HG03196 (cell line): ENCODE results near the gene KRT71.
"Not testable (repeated sequence)": the region's sequence is repeated elsewhere in the genome, so short reads cannot be mapped to it uniquely, and the experiment has no call there.

Experiments
- ATAC-seq: cut with Tn5 transposase; IDR thresholded peaks from one replicate; pipeline ENCODE4 v1.9.1; 2021; ENCODE audit not compliant: unreplicated experiment

KRT71 gene

GRCh38 chr12:52522346-52523011, 30.5 kb downstream of the KRT71 start:
- ATAC-seq, result no peak

DNA sequence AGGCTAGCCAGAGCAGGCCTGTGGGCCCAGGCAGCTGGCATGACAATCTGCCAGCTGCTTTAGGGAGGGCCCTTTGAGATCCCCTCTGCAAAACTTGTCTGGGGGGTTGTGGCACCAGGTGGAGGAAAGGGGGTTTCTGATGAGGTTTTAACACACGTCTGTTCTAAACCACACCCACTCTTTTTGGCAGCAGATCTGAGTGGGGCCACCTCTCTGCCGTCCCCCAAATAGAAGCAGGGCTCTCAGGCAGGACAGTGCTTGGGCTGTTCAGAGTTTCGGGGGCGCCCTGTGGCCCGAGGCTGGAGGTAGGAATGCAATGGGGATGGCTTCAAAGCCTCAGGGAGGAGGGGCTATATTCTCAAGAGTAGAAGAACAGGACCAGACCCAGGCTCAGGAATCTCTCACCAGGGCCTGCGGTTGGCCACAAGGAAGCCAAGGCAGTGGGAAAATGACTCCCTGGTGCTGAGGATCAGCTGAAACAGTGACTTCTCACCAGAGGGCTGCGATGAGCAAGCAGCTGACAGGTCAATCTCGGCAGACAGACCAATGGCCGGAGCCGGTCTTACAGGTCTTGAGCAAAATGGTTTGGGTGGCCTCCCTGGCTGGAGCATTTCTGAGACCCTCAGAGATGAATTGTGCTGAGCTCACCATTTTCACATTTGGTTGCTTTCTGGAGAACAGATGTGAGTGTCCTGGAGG, 31.2 kb downstream of the KRT71 start:
- ATAC-seq, result no peak

DNA sequence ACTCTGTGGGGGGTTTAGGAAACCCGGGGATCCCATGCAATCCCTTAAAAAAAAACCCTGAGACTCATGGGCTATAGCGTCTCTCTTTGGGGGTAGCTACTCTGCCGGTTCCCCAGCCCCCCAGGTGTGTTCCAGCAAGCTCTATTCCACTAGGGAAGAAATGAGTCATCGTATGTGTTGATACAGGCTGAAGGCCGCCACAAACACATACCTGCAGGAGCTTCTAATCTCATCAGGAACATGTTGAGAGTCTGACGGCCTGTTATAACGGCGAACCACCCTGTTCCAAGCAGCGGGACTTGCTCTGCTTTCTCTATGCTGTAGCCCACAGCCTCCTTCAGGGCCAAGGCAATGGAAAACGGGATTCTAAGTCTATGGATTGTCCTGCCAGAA, 31.8 kb downstream of the KRT71 start:
- no peak for ATAC-seq

DNA sequence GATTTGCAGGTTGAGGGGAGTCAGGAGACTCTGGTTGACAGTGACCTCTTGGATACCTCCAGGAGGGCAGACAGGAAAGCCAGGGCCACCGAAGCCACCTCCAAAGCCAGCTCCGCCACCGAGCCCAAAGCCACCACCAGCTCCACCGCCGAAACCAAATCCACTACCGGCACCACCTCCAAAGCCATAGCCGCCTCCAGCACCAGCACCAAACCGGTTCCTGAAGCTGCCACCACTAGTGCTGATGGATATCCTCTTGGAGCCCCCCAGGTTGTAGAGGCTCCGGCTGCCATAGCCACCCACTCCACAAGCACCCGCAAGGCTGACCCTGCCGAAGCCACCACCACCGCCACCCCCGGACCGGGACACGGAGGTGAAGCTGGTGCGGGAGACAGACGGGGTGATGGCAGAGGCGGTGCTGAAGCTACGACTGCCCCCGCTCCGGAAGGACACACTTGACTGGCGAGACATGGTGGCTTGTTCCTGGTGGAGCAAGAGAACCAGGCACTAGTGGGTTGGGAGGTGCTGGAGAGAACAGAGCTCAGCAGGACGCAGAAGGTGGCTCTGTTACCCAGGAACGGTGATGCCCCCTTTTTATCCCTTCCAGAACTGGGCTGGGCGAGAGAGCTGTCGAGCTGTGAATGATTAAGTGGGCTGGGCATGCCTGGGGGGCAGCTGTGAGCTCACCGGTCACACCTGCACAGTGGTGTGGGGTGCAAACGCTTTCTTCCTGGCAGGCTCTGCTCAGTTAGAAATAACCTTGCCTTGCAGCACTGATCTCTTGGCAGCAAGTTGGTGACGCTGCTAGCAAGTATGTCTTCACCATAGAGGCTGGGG, 32.9 kb downstream of the KRT71 start, which contains the start of gene KRT5:
TSS of gene KRT5 (minus strand) at position 569 of the 837 bp plus-strand sequence. CDS start at position 471, 98 bp downstream.
- ATAC-seq, result no peak

- ATAC-seq, result no peak
These were observed 33.6 kb downstream of the KRT71 start for GRCh38 chr12:52519387-52519703.

DNA sequence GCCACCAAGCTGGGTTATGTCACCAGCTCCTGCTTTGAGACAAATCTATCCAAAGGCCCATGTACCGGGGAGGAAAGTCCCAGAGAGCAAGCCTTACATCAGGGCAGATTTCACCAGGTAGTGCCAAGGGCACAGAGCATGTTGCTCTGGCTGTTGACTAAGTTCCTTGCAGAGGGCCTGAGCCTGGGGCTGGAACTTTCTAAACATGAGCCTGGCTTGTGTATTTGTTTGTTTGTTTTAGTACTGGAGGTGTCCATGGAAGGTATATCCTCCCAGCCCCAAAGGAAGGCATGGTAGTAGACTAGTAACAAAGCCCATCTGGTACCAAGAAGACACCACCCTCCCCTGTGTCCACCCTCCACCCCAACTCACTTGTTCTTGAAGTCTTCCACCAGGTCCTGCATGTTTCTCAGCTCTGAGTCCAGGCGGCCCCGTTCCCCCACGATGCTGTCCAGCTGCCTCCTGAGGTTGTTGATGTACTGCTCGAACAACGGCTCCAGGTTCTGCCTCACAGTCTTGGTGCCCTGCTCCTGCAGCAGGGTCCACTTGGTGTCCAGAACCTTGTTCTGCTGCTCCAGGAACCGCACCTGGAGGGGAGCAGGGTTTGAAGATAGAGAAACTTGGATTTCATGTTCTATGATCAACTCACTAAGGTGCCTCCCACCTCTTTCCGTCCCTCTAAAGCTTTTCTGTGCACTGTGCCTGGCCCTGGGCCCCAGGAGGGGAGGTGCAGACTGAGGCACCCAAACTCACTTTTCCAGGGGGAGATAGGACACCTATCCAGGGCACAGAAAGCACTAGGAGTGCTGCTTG, 34.2 kb downstream of the KRT71 start:
- no peak for ATAC-seq

DNA sequence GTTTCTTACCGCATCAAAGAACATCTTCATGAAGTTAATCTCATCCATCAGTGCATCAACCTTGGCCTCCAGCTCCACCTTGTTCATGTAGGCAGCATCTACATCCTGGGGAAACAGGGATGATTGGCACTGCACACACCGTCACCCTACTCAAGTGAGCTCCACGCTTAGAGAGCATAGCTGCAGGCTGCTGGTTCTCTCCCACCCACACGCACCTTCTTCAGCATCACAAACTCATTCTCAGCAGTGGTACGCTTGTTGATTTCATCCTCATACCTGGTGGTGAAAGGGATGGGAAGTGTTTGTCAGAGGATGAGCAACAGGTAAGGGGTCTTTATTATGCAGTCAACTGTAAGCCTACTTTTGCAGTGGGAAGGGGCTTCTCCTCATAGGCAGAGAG, 35.1 kb downstream of the KRT71 start:
- ATAC-seq, result no peak

DNA sequence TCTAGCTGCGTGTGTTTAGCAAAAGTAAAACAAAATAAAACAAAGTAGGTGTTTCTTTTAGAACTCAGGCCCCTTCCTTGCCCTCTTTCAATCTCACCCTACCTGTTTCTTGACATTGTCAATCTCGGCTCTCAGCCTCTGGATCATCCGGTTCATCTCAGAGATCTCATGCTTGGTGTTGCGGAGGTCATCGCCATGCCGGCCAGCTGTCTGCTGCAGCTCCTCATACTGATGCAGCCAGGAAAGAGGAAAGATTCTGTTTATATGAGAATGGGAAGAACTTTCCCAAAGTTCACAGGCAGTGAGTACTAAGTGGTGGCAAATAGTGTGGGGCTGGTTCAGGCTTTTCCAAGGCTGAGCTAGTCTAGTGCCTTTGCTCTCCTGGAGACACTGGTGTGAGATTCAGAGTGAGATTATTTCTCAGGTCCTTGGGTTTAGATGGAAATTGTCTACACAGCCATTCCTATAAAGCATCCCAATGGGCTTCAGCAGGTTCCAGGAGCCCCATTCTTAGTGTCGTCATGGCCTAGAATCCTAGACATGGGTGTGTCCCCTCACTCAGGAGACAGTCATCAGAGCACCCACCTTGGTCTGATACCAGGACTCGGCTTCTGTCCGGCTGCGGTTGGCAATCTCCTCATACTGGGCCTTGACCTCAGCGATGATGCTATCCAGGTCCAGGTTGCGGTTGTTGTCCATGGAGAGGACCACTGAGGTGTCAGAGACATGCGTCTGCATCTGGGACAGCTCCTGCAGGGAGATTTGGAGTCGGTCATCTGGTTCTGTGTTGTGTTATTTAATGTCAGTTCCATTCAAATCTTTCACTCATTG, 35.7 kb downstream of the KRT71 start:
- no peak for ATAC-seq

- no peak for ATAC-seq
These were observed 36.8 kb downstream of the KRT71 start for GRCh38 chr12:52515927-52516831.

DNA sequence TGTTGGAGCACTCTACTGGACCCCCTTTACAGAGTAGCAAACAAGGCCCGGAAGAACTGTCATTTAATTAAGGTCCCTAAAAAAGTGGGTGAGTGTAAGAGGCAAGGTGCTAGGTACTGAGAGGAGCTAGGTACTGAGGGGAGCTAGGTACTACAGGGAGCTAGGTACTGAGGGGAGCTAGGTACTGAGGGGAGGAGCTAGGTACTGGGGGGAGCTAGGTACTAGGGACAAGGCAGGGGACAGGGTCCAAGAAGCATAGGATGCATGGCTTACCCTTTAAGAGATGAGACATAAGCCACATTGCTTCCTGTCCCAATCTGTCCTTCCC, 37.7 kb downstream of the KRT71 start:
- no peak for ATAC-seq

DNA sequence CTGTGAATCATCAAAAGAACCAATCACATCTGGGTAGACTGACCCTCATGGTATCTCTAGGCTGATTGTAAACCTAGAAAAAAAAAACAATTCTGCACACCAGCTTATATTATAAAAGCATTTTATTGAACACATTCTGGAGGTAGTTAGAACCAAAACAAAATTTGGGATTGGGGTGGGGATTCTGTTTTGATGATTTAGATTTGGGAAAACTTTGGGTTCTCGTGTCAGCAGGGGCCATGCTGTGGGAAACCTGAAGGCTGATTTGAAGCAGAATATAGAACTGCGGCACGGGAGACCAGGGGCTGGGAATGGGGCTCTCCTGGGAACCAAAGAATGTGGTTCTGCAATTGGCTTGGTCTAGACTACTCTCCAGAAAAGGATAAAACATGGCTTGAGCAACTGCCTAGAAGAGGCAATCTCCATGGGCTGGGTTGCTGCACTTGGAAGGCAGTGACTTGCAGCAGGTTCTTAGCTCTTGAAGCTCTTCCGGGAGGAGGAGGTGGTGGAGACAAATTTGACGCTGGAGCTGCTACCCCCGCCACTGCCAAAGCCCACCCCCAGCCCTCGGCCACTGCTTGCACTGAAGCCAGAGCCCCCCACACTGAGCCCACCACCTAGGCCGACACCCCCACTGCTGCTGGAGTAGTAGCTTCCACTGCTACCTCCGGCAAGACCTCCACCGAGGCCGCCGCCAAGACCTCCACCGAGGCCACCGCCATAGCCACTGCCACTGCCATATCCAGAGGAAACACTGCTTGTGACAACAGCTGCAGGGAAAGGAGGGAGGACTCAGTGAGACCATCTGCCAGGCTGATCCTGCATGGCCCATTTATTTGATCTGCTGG, 38.2 kb downstream of the KRT71 start:
- ATAC-seq, result no peak

DNA sequence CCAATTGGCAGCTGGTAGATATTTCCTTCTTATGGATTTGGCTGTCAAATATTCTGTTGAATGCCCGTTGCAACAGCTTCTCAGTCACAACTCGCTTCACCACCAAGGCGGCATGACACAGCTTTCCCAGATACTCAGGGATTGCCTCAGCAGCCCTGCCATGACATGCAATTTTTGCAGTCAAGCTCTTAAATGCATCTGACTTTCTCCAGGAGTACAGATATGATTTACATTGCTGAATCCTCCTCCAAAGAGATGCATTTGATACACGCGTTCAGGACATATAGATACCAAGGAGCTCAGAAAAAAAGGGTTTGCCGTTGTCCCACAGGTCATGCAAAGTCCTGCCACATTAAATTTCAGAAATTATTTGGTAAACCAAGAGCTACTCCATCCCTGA, 39.2 kb downstream of the KRT71 start:
- ATAC-seq, result no peak

DNA sequence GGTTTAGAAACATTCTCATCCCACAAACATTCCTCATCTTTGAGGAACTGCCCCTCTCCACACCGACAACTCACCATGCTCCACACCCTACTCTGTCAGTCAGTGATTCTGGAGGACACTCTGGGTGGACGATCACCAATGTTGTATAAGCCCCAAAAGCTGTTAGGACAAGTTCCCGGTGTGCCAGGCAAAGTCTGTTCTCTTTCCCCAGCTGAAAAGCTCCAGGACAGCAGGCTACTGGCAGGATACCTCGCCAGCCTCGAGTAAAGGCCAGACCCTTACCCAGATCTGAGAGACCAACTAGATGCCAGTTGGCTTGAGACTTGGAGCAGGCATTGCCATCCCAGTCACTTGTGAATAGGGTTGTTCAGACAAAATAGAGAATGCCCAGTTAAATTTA, 44.7 kb downstream of the KRT71 start:
- no peak for ATAC-seq

DNA sequence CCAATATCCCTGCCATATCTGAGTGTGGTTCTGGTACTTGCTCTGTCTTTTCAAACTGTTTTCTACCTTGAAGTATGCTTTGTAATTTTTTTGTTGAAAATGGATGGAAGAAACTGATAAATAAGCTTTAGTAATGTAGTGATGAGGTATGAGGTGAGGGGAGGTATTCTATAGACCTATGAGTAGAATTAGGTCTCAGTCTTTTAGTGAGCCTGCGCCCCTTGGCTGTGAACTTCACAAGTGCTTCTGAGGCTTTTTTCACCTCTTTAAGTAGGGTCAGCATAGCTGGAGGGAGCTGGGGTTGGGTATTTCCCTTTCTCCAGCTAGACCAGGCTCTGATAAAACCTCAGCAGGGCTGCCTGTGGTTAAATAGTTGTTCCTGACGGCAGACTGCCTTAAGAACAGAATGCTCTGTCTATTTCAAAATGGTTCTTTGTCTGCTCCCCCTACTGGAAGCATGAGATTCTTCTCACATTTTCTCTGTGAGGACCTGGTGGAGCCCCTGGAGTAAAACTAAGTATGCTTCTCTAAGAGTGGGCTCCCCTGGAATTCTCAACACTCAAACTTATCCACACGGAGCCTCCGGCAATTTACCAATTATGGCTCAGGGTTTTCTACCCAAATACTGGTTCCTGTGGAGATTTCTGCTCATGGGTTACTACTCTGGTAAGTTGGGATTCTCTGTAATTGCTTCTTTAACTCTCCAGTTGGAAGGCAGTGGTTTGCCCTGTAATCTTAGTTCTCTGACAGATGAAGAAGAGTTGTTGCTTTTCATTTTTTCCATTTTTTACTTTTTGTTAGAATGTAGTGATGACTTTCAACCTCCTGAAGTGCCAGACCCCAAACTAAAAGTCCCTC, 45.9 kb downstream of the KRT71 start:
- no peak for ATAC-seq

GRCh38 chr12:52502877-52503276, 50.1 kb downstream of the KRT71 start:
- ATAC-seq, result no peak

GRCh38 chr12:52501490-52501889, 51.5 kb downstream of the KRT71 start:
- ATAC-seq, result no peak

GRCh38 chr12:52500574-52500973, 52.4 kb downstream of the KRT71 start:
- ATAC-seq, result not testable (repeated sequence)
